ENCODE measurements around the gene PCBP4. TPM values are rescaled to one million over a fixed set of nuclear protein-coding genes. Genes with fewer than 3 reads are reported as not detected.

PCBP4 gene
- polyA plus RNA-seq, 1 donor (not counting 4 experiments of a cell fraction or from before 2014, with no cell fraction given) = 25.2 TPM

- Histone ChIP-seq H3K9me1 (ENCODE audit: control insufficient read depth, extremely low read depth, insufficient read depth, low read length) (no peaks in the 10 kb centered on the region), H4K20me1 (ENCODE audit: control insufficient read depth, extremely low read depth, insufficient read depth, low read length) (no peaks in the 10 kb centered on the region), H3K9ac (ENCODE audit: control insufficient read depth, extremely low read depth, insufficient read depth, low read length) (no peak overlapping the region), H2AFZ (ENCODE audit: control insufficient read depth, low read length) (no peak overlapping the region), H3K4me2 (ENCODE audit: control insufficient read depth, extremely low read depth, insufficient read depth, low read depth, low read length) (no peak overlapping the region), H3K27me3 (ENCODE audit: control insufficient read depth, extremely low read depth, insufficient read depth, low read length) (peaks cover 28% of the 10 kb centered on the region), H3K36me3 (ENCODE audit: control insufficient read depth in 2 of 2, extremely low read depth in 1 of 2, insufficient read depth in 2 of 2, low read length in 2 of 2) (peaks cover 0 to 7% of the 10 kb centered on the region in 2 experiments), H3K27ac (ENCODE audit: control insufficient read depth, insufficient read depth, low read length) (no peak overlapping the region), H3K79me2 (ENCODE audit: control insufficient read depth, insufficient read depth, low read length) (no peaks in the 10 kb centered on the region), H3K4me1 (ENCODE audit: control insufficient read depth, extremely low read depth, insufficient read depth, low read length) (peaks cover 11% of the 10 kb centered on the region), H3K4me3 (ENCODE audit: control insufficient read depth in 2 of 3, extremely low read depth in 1 of 3, insufficient read depth in 2 of 3, low read depth in 1 of 3, low read length in 3 of 3) (no peak overlapping the region), H3K9me3 (ENCODE audit: control insufficient read depth, low read depth, low read length) (no peaks in the 10 kb centered on the region)
- dilution Hi-C loops (cut with MboI; ENCODE audit: extremely low pct_ligation_motif_present, low sequenced_read_pairs) = no loop called here
- FAIRE-seq (no peak), DNase-seq (ENCODE audit: low read depth, low spot score) (no peak)
- TF ChIP-seq, protein P1, sequence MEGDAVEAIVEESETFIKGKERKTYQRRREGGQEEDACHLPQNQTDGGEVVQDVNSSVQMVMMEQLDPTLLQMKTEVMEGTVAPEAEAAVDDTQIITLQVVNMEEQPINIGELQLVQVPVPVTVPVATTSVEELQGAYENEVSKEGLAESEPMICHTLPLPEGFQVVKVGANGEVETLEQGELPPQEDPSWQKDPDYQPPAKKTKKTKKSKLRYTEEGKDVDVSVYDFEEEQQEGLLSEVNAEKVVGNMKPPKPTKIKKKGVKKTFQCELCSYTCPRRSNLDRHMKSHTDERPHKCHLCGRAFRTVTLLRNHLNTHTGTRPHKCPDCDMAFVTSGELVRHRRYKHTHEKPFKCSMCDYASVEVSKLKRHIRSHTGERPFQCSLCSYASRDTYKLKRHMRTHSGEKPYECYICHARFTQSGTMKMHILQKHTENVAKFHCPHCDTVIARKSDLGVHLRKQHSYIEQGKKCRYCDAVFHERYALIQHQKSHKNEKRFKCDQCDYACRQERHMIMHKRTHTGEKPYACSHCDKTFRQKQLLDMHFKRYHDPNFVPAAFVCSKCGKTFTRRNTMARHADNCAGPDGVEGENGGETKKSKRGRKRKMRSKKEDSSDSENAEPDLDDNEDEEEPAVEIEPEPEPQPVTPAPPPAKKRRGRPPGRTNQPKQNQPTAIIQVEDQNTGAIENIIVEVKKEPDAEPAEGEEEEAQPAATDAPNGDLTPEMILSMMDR (optimal IDR thresholded peaks at IDR 0.05 in 1 of 3, IDR thresholded peaks at IDR 0.05 in 1 of 3, conservative IDR thresholded peaks at IDR 0.05 in 1 of 3; ENCODE audit: extremely low read depth in 1 of 3, insufficient read depth in 2 of 3, low read length in 3 of 3) = no peak
- TF ChIP-seq EZH2 (IDR thresholded peaks at IDR 0.05; ENCODE audit: low read length) = no peak
Observed at GRCh38 chr3:51954105-51954504, 13.1 kb downstream of the PCBP4 start.

DNA sequence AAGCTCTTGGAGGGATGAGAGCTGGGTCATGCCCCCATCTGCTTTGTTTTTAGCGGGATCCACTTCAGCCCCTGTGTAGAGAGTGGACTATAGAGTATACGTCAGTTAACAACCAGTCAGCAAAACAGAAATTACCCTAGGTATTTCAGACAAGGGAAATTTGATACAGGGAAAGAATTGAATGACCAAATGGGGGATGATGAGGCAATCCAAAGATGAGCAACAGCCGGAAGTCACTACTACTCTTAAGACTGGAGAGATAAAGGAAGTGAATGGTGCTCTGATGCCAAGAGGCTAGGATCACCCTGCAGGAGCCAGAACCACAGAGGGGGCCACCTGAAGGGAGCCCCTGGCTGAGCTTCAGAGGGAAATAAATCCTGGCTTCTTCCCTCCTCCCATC lies 13.8 kb downstream of the PCBP4 start:
- dilution Hi-C loops (cut with MboI; ENCODE audit: extremely low pct_ligation_motif_present, low sequenced_read_pairs) = no loop called here
- Histone ChIP-seq H3K4me3 (ENCODE audit: control insufficient read depth in 2 of 3, extremely low read depth in 1 of 3, insufficient read depth in 2 of 3, low read depth in 1 of 3, low read length in 3 of 3) (no peak overlapping the region), H4K20me1 (ENCODE audit: control insufficient read depth, extremely low read depth, insufficient read depth, low read length) (no peaks in the 10 kb centered on the region), H3K79me2 (ENCODE audit: control insufficient read depth, insufficient read depth, low read length) (no peaks in the 10 kb centered on the region), H3K9me3 (ENCODE audit: control insufficient read depth, low read depth, low read length) (no peaks in the 10 kb centered on the region), H3K4me2 (ENCODE audit: control insufficient read depth, extremely low read depth, insufficient read depth, low read depth, low read length) (no peak overlapping the region), H2AFZ (ENCODE audit: control insufficient read depth, low read length) (no peak overlapping the region), H3K27me3 (ENCODE audit: control insufficient read depth, extremely low read depth, insufficient read depth, low read length) (peaks cover 28% of the 10 kb centered on the region), H3K9me1 (ENCODE audit: control insufficient read depth, extremely low read depth, insufficient read depth, low read length) (no peaks in the 10 kb centered on the region), H3K27ac (ENCODE audit: control insufficient read depth, insufficient read depth, low read length) (no peak overlapping the region), H3K36me3 (ENCODE audit: control insufficient read depth in 2 of 2, extremely low read depth in 1 of 2, insufficient read depth in 2 of 2, low read length in 2 of 2) (peaks cover 0 to under 1% of the 10 kb centered on the region in 2 experiments), H3K4me1 (ENCODE audit: control insufficient read depth, extremely low read depth, insufficient read depth, low read length) (peaks cover 11% of the 10 kb centered on the region), H3K9ac (ENCODE audit: control insufficient read depth, extremely low read depth, insufficient read depth, low read length) (no peak overlapping the region)
- peak; percentile 69 for FAIRE-seq
- no peak for TF ChIP-seq EZH2 (IDR thresholded peaks at IDR 0.05; ENCODE audit: low read length)
- TF ChIP-seq, protein P1 (optimal IDR thresholded peaks at IDR 0.05 in 1 of 3, IDR thresholded peaks at IDR 0.05 in 1 of 3, conservative IDR thresholded peaks at IDR 0.05 in 1 of 3; ENCODE audit: extremely low read depth in 1 of 3, insufficient read depth in 2 of 3, low read length in 3 of 3) = no peak
- DNase-seq (ENCODE audit: low read depth, low spot score) = no peak

Data from keratinocyte (primary cell).